GM12891 (cell line): Measurements from ENCODE around the gene FASTKD2.
"Not testable (repeated sequence)": the region's sequence is repeated elsewhere in the genome, so short reads cannot be mapped to it uniquely, and the experiment has no call there.

Experiments
- DNase-seq: peaks from one replicate; pipeline ENCODE4 v3.0.0; 2011; ENCODE audit warnings: low spot score; ENCODE audit not compliant: insufficient read length
- FAIRE-seq: peaks from 2 replicates; lab custom pipeline; 2011; peaks lifted over from hg19 to GRCh38; lab: Jason Lieb, UNC
- PAX5 ChIP-seq: IDR thresholded peaks from 2 replicates; pipeline ENCODE4 v1.6.1; 2011; ENCODE audit warnings: low read length, moderate library complexity, mild to moderate bottlenecking; ENCODE audit not compliant: insufficient read depth, severe bottlenecking
- POLR2A ChIP-seq: IDR thresholded peaks from 2 replicates; pipeline ENCODE4 v1.6.1; 2011; ENCODE audit warnings: low read depth, low read length, control low read depth
- POLR2AphosphoS5 ChIP-seq: IDR thresholded peaks from 2 replicates; pipeline ENCODE4 v1.6.1; 2011; ENCODE audit warnings: low read depth, low read length, control low read depth
- POU2F2 ChIP-seq: IDR thresholded peaks from 2 replicates; pipeline ENCODE4 v1.6.1; 2011; ENCODE audit warnings: low read depth, mild to moderate bottlenecking, control low read depth, low read length, moderate library complexity
- SPI1 ChIP-seq: IDR thresholded peaks from 2 replicates; pipeline ENCODE4 v1.6.1; 2011; ENCODE audit warnings: low read depth, low read length, control low read depth
- TAF1 ChIP-seq: IDR thresholded peaks from 2 replicates; pipeline ENCODE4 v1.6.1; 2011; ENCODE audit warnings: low read depth, low read length, control low read depth

The FASTKD2 gene

GRCh38 chr2:206804326-206804725, 38.9 kb downstream of the FASTKD2 start:
- FAIRE-seq, result no peak
- no peak for DNase-seq
- TF ChIP-seq PAX5 (no peak), POLR2AphosphoS5 (no peak), POLR2A (no peak), POU2F2 (no peak), SPI1 (no peak), TAF1 (no peak)

- no peak for DNase-seq
- no peak for FAIRE-seq
- TF ChIP-seq TAF1, result no peak
- no peak for TF ChIP-seq SPI1
- TF ChIP-seq PAX5, result no peak
- TF ChIP-seq POLR2A, result no peak
- TF ChIP-seq POLR2AphosphoS5, result no peak
Measured at GRCh38 chr2:206805887-206806607, 40.6 kb downstream of the FASTKD2 start.

- not testable (repeated sequence) for DNase-seq, FAIRE-seq
Measured at GRCh38 chr2:206807624-206808023, 42.2 kb downstream of the FASTKD2 start.

GRCh38 chr2:206812471-206812870, 47.1 kb downstream of the FASTKD2 start:
- not testable (repeated sequence) for FAIRE-seq, DNase-seq

GRCh38 chr2:206814498-206814897, 49.1 kb downstream of the FASTKD2 start:
- no peak for DNase-seq
- no peak for TF ChIP-seq TAF1
- no peak for TF ChIP-seq POLR2A
- TF ChIP-seq PAX5, result no peak
- no peak for TF ChIP-seq SPI1
- TF ChIP-seq POLR2AphosphoS5, result no peak
- no peak for TF ChIP-seq POU2F2
- FAIRE-seq, result no peak

GRCh38 chr2:206820807-206821206, 55.4 kb downstream of the FASTKD2 start:
- TF ChIP-seq TAF1, result no peak
- no peak for TF ChIP-seq POLR2A
- no peak for TF ChIP-seq POLR2AphosphoS5
- TF ChIP-seq PAX5, result no peak
- DNase-seq (no peak), FAIRE-seq (no peak)

GRCh38 chr2:206823178-206823577, 57.8 kb downstream of the FASTKD2 start:
- FAIRE-seq (no peak), DNase-seq (no peak)
- no peak for TF ChIP-seq POU2F2
- no peak for TF ChIP-seq POLR2A
- TF ChIP-seq SPI1, result no peak
- no peak for TF ChIP-seq POLR2AphosphoS5

- TF ChIP-seq TAF1, result no peak
- no peak for TF ChIP-seq POU2F2
- TF ChIP-seq POLR2A, result no peak
- TF ChIP-seq PAX5, result no peak
- no peak for TF ChIP-seq POLR2AphosphoS5
- TF ChIP-seq SPI1, result no peak
- FAIRE-seq (peak; percentile 28), DNase-seq (no peak)
Measured at GRCh38 chr2:206824087-206824618, 58.7 kb downstream of the FASTKD2 start.

- DNase-seq (no peak), FAIRE-seq (no peak)
- no peak for TF ChIP-seq POU2F2
- no peak for TF ChIP-seq PAX5
- TF ChIP-seq POLR2A, result no peak
- TF ChIP-seq TAF1, result no peak
- TF ChIP-seq SPI1, result peak; percentile 76
- TF ChIP-seq POLR2AphosphoS5, result no peak
Measured at GRCh38 chr2:206824993-206825392, 59.6 kb downstream of the FASTKD2 start.

- TF ChIP-seq TAF1 (no peak), POLR2AphosphoS5 (no peak), PAX5 (no peak), SPI1 (no peak), POLR2A (no peak), POU2F2 (no peak)
- FAIRE-seq, result no peak
- no peak for DNase-seq
Measured at GRCh38 chr2:206831442-206831995, 66.1 kb downstream of the FASTKD2 start.
